Right ventricle myocardium superior (tissue), 1 donor: Measurements from ENCODE around the gene FHIP1B. TPM values are rescaled to one million over a fixed set of nuclear protein-coding genes. Genes with fewer than 3 reads are reported as not detected.
A peak's percentile ranks its signal among the peaks of the same experiment; 100 is the strongest.

Experiments used
- ATAC-seq: fragments of 200-7000 bp; cut with Tn5 transposase; one replicate; pipeline ENCODE4 v1.9.1; 2020; ENCODE audit warnings: mild to moderate bottlenecking; ENCODE audit not compliant: poor library complexity
- DNase-seq: peaks from one replicate; pipeline ENCODE4 v3.0.0-alpha.2; 2020
- intact Hi-C: fragments of 100-400 bp; cut with DNase I; formaldehyde crosslinking; loops from one replicate; pipeline ENCODE4 v1.11.2; 2022
- total RNA-seq: library from RNA; stranded (reverse); fragmentation: NEBNext Ultra II Directional; extraction: Animal tissue kit (Norgen Biotek cat#: 25700); gene quantifications from one replicate; pipeline ENCODE4 v1.2.1, GENCODE V29; 2021
- donor health status: DM: no; HTN: yes; CAD: no; lungs with severe emphysema.

FHIP1B gene
- total RNA-seq, 1 donor from 2014 or later = 12.9 TPM

GRCh38 chr11:6248248-6248647 lies 13.8 kb upstream of the FHIP1B start:
- peak; percentile 19 for ATAC-seq
- no peak for DNase-seq
- intact Hi-C loops = no loop called here

GRCh38 chr11:6245536-6245935 lies 11.1 kb upstream of the FHIP1B start:
- ATAC-seq (no peak), DNase-seq (no peak)
- intact Hi-C loops = no loop called here

- no peak for ATAC-seq
- intact Hi-C loops = no loop called here
- no peak for DNase-seq
These were observed 6.9 kb upstream of the FHIP1B start for GRCh38 chr11:6241316-6241715.

- intact Hi-C loops = no loop called here
- no peak for ATAC-seq
- no peak for DNase-seq
These were observed 6.3 kb upstream of the FHIP1B start for GRCh38 chr11:6240781-6241180.

- DNase-seq (no peak), ATAC-seq (no peak)
- intact Hi-C loops = no loop called here
These were observed 5.7 kb upstream of the FHIP1B start for GRCh38 chr11:6240139-6240538.

GRCh38 chr11:6238902-6239301 lies 4.5 kb upstream of the FHIP1B start, which contains the start of gene CNGA4:
Gene CNGA4, plus strand, starts transcription at chr11:6239089. Its CDS starts 118 bp downstream, at chr11:6239207.
- intact Hi-C loops = no loop called here
- no peak for ATAC-seq

GRCh38 chr11:6237761-6238302 lies 3.4 kb upstream of the FHIP1B start:
- intact Hi-C loops = no loop called here
- DNase-seq = no peak

More at GRCh38 chr11:6238902-6239301, 4.5 kb upstream of the FHIP1B start, which contains the start of gene CNGA4:
- DNase-seq = no peak

GRCh38 chr11:6237266-6237665 lies 2.8 kb upstream of the FHIP1B start:
- no peak for DNase-seq
- intact Hi-C loops = no loop called here
- ATAC-seq = no peak

More at GRCh38 chr11:6237761-6238302, 3.4 kb upstream of the FHIP1B start:
- ATAC-seq = no peak

- ATAC-seq = peak; percentile 1
- intact Hi-C loops = no loop called here
- no peak for DNase-seq
These were observed 451 bp downstream of the FHIP1B start for GRCh38 chr11:6233984-6234386.

GRCh38 chr11:6232899-6233298 lies 1.5 kb downstream of the FHIP1B start:
- ATAC-seq (no peak), DNase-seq (no peak)
- intact Hi-C loops = no loop called here

GRCh38 chr11:6229911-6230310 lies 4.5 kb downstream of the FHIP1B start:
- intact Hi-C loops = no loop called here
- no peak for DNase-seq

GRCh38 chr11:6228520-6228919 lies 5.9 kb downstream of the FHIP1B start:
- ATAC-seq = no peak
- intact Hi-C loops = no loop called here
- no peak for DNase-seq

More at GRCh38 chr11:6229911-6230310, 4.5 kb downstream of the FHIP1B start:
- no peak for ATAC-seq

- intact Hi-C loops = no loop called here
- ATAC-seq = peak; percentile 56
- no peak for DNase-seq
These were observed 8.5 kb downstream of the FHIP1B start for GRCh38 chr11:6225896-6226295.

- no peak for DNase-seq
- intact Hi-C loops = no loop called here
- ATAC-seq = no peak
These were observed 9.4 kb downstream of the FHIP1B start for GRCh38 chr11:6225024-6225423.

- intact Hi-C loops = no loop called here
- DNase-seq = no peak
- no peak for ATAC-seq
These were observed 10.0 kb downstream of the FHIP1B start for GRCh38 chr11:6224421-6224820.

- no peak for ATAC-seq
- DNase-seq = no peak
- intact Hi-C loops = no loop called here
These were observed 10.6 kb downstream of the FHIP1B start for GRCh38 chr11:6223854-6224253.

- DNase-seq (no peak), ATAC-seq (no peak)
- intact Hi-C loops = no loop called here
These were observed 15.1 kb downstream of the FHIP1B start for GRCh38 chr11:6219359-6219758.

- intact Hi-C loops = no loop called here
- no peak for ATAC-seq
- no peak for DNase-seq
These were observed 16.7 kb downstream of the FHIP1B start for GRCh38 chr11:6217722-6218121.

- intact Hi-C loops = no loop called here
- no peak for DNase-seq
- ATAC-seq = no peak
These were observed 17.9 kb downstream of the FHIP1B start for GRCh38 chr11:6216501-6216900.

- DNase-seq (no peak), ATAC-seq (no peak)
- intact Hi-C loops = no loop called here
These were observed 19.9 kb downstream of the FHIP1B start for GRCh38 chr11:6214530-6214929.
